ENCODE measurements around the gene DBP.

Gene DBP

GRCh38 chr19:48644839-48645619 is 7.8 kb upstream of the DBP start:
- H3K9ac ChIP-seq (ENCODE audit: low read length), result no peak overlapping the region
- peak overlapping the region; percentile 59 for H4K8ac ChIP-seq (ENCODE audit: low read depth, low read length)
- H2BK12ac ChIP-seq (ENCODE audit: low read length), result no peak overlapping the region
- H3K4me3 ChIP-seq (ENCODE audit: low read depth, low read length), result no peak overlapping the region
- no peak overlapping the region for H3K27ac ChIP-seq (ENCODE audit: low read depth, low read length)
- H4K12ac ChIP-seq (ENCODE audit: low read depth, low read length), result no peak overlapping the region
- H3K79me1 ChIP-seq (ENCODE audit: low read length), result no peaks in the 10 kb centered on the region
- H4K91ac ChIP-seq (ENCODE audit: low read depth, low read length), result no peak overlapping the region
- H3K23ac ChIP-seq (ENCODE audit: low read length), result no peak overlapping the region
- peak; percentile 53 to 71 for DNase-seq
- peak overlapping the region; percentile 90 for H3K4me2 ChIP-seq (ENCODE audit: low read length)
- H3K4me1 ChIP-seq (ENCODE audit: control insufficient read depth in 1 of 2, insufficient read depth in 2 of 2, low read length in 2 of 2), result peaks cover 6 to 13% of the 10 kb centered on the region in 2 experiments
- no peak overlapping the region for H2AK5ac ChIP-seq (ENCODE audit: low read length)
- no peak overlapping the region for H3K18ac ChIP-seq (ENCODE audit: low read length)
- H3K14ac ChIP-seq (ENCODE audit: low read length), result no peak overlapping the region
- no peaks in the 10 kb centered on the region for H3K27me3 ChIP-seq (ENCODE audit: insufficient read depth, low read length)
- peak overlapping the region; percentile 12 for H2AFZ ChIP-seq (ENCODE audit: insufficient read depth, low read length, poor library complexity)
- no peak overlapping the region for H3K4ac ChIP-seq (ENCODE audit: low read depth, low read length)
- no peak overlapping the region for H2BK5ac ChIP-seq (ENCODE audit: low read depth, low read length, poor library complexity)
- H3K79me2 ChIP-seq (ENCODE audit: control insufficient read depth, insufficient read depth, low read length, poor library complexity), result no peaks in the 10 kb centered on the region
- no CpG with 5 or more reads among the region's 25 CpGs for WGBS (ENCODE audit: extremely low coverage, insufficient coverage, insufficient read length)
- no peak overlapping the region for H2BK120ac ChIP-seq (ENCODE audit: insufficient read depth, low read length, poor library complexity)
- no peaks in the 10 kb centered on the region for H3K36me3 ChIP-seq (ENCODE audit: control insufficient read depth in 1 of 2, insufficient read depth in 2 of 2, low read length in 2 of 2)
- H3K9me3 ChIP-seq (ENCODE audit: insufficient read depth, low read depth, low read length), result no peaks in the 10 kb centered on the region

GRCh38 chr19:48644355-48644754 is 7.2 kb upstream of the DBP start:
- Histone ChIP-seq H3K4ac (ENCODE audit: low read depth, low read length) (no peak overlapping the region), H3K27me3 (ENCODE audit: insufficient read depth, low read length) (no peaks in the 10 kb centered on the region), H3K14ac (ENCODE audit: low read length) (no peak overlapping the region), H3K4me1 (ENCODE audit: control insufficient read depth in 1 of 2, insufficient read depth in 2 of 2, low read length in 2 of 2) (peaks cover 6 to 13% of the 10 kb centered on the region in 2 experiments), H2BK12ac (ENCODE audit: low read length) (no peak overlapping the region), H3K79me2 (ENCODE audit: control insufficient read depth, insufficient read depth, low read length, poor library complexity) (no peaks in the 10 kb centered on the region), H2BK120ac (ENCODE audit: insufficient read depth, low read length, poor library complexity) (no peak overlapping the region), H3K27ac (ENCODE audit: low read depth, low read length) (no peak overlapping the region), H3K9me3 (ENCODE audit: insufficient read depth, low read depth, low read length) (no peaks in the 10 kb centered on the region), H4K8ac (ENCODE audit: low read depth, low read length) (no peak overlapping the region), H3K36me3 (ENCODE audit: control insufficient read depth in 1 of 2, insufficient read depth in 2 of 2, low read length in 2 of 2) (no peaks in the 10 kb centered on the region), H3K79me1 (ENCODE audit: low read length) (no peaks in the 10 kb centered on the region), H3K4me3 (ENCODE audit: low read depth, low read length) (no peak overlapping the region), H3K9ac (ENCODE audit: low read length) (no peak overlapping the region), H2BK5ac (ENCODE audit: low read depth, low read length, poor library complexity) (no peak overlapping the region), H2AK5ac (ENCODE audit: low read length) (no peak overlapping the region), H4K12ac (ENCODE audit: low read depth, low read length) (no peak overlapping the region), H4K91ac (ENCODE audit: low read depth, low read length) (no peak overlapping the region), H2AFZ (ENCODE audit: insufficient read depth, low read length, poor library complexity) (no peak overlapping the region), H3K23ac (ENCODE audit: low read length) (no peak overlapping the region), H3K4me2 (ENCODE audit: low read length) (no peak overlapping the region), H3K18ac (ENCODE audit: low read length) (no peak overlapping the region)
- no CpG with 5 or more reads among the region's 4 CpGs for WGBS (ENCODE audit: extremely low coverage, insufficient coverage, insufficient read length)
- DNase-seq, result no peak

GRCh38 chr19:48642862-48643261 is 5.7 kb upstream of the DBP start:
- H3K36me3 ChIP-seq (ENCODE audit: control insufficient read depth in 1 of 2, insufficient read depth in 2 of 2, low read length in 2 of 2), result no peaks in the 10 kb centered on the region
- H3K14ac ChIP-seq (ENCODE audit: low read length), result no peak overlapping the region
- no peak overlapping the region for H4K12ac ChIP-seq (ENCODE audit: low read depth, low read length)
- H3K4ac ChIP-seq (ENCODE audit: low read depth, low read length), result no peak overlapping the region
- peaks cover 6 to 17% of the 10 kb centered on the region in 2 experiments for H3K4me1 ChIP-seq (ENCODE audit: control insufficient read depth in 1 of 2, insufficient read depth in 2 of 2, low read length in 2 of 2)
- no peak overlapping the region for H3K9ac ChIP-seq (ENCODE audit: low read length)
- no CpG with 5 or more reads among the region's 5 CpGs for WGBS (ENCODE audit: extremely low coverage, insufficient coverage, insufficient read length)
- no peak for DNase-seq
- no peak overlapping the region for H2BK5ac ChIP-seq (ENCODE audit: low read depth, low read length, poor library complexity)
- H2BK120ac ChIP-seq (ENCODE audit: insufficient read depth, low read length, poor library complexity), result no peak overlapping the region
- no peak overlapping the region for H4K91ac ChIP-seq (ENCODE audit: low read depth, low read length)
- no peak overlapping the region for H4K8ac ChIP-seq (ENCODE audit: low read depth, low read length)
- H3K79me1 ChIP-seq (ENCODE audit: low read length), result no peaks in the 10 kb centered on the region
- no peak overlapping the region for H3K4me2 ChIP-seq (ENCODE audit: low read length)
- no peak overlapping the region for H3K18ac ChIP-seq (ENCODE audit: low read length)
- H3K79me2 ChIP-seq (ENCODE audit: control insufficient read depth, insufficient read depth, low read length, poor library complexity), result no peaks in the 10 kb centered on the region
- H3K4me3 ChIP-seq (ENCODE audit: low read depth, low read length), result no peak overlapping the region
- H2BK12ac ChIP-seq (ENCODE audit: low read length), result no peak overlapping the region
- no peak overlapping the region for H3K23ac ChIP-seq (ENCODE audit: low read length)
- no peaks in the 10 kb centered on the region for H3K27me3 ChIP-seq (ENCODE audit: insufficient read depth, low read length)
- no peaks in the 10 kb centered on the region for H3K9me3 ChIP-seq (ENCODE audit: insufficient read depth, low read depth, low read length)
- H2AFZ ChIP-seq (ENCODE audit: insufficient read depth, low read length, poor library complexity), result no peak overlapping the region
- H2AK5ac ChIP-seq (ENCODE audit: low read length), result no peak overlapping the region
- H3K27ac ChIP-seq (ENCODE audit: low read depth, low read length), result no peak overlapping the region

GRCh38 chr19:48641850-48642249 is 4.7 kb upstream of the DBP start:
- WGBS (ENCODE audit: extremely low coverage, insufficient coverage, insufficient read length), result no CpG with 5 or more reads among the region's 2 CpGs
- H2AK5ac ChIP-seq (ENCODE audit: low read length), result no peak overlapping the region
- no peak overlapping the region for H3K4ac ChIP-seq (ENCODE audit: low read depth, low read length)
- no peaks in the 10 kb centered on the region for H3K36me3 ChIP-seq (ENCODE audit: control insufficient read depth in 1 of 2, insufficient read depth in 2 of 2, low read length in 2 of 2)
- no peak overlapping the region for H2BK120ac ChIP-seq (ENCODE audit: insufficient read depth, low read length, poor library complexity)
- no peaks in the 10 kb centered on the region for H3K9me3 ChIP-seq (ENCODE audit: insufficient read depth, low read depth, low read length)
- H3K23ac ChIP-seq (ENCODE audit: low read length), result no peak overlapping the region
- H3K4me1 ChIP-seq (ENCODE audit: control insufficient read depth in 1 of 2, insufficient read depth in 2 of 2, low read length in 2 of 2), result peaks cover 8 to 21% of the 10 kb centered on the region in 2 experiments
- H3K4me3 ChIP-seq (ENCODE audit: low read depth, low read length), result no peak overlapping the region
- H4K91ac ChIP-seq (ENCODE audit: low read depth, low read length), result no peak overlapping the region
- no peak overlapping the region for H3K4me2 ChIP-seq (ENCODE audit: low read length)
- H2BK12ac ChIP-seq (ENCODE audit: low read length), result no peak overlapping the region
- no peak overlapping the region for H4K12ac ChIP-seq (ENCODE audit: low read depth, low read length)
- H4K8ac ChIP-seq (ENCODE audit: low read depth, low read length), result no peak overlapping the region
- H2BK5ac ChIP-seq (ENCODE audit: low read depth, low read length, poor library complexity), result no peak overlapping the region
- no peaks in the 10 kb centered on the region for H3K79me1 ChIP-seq (ENCODE audit: low read length)
- H3K14ac ChIP-seq (ENCODE audit: low read length), result no peak overlapping the region
- H3K27me3 ChIP-seq (ENCODE audit: insufficient read depth, low read length), result peaks cover 3% of the 10 kb centered on the region
- H3K9ac ChIP-seq (ENCODE audit: low read length), result no peak overlapping the region
- no peak overlapping the region for H3K27ac ChIP-seq (ENCODE audit: low read depth, low read length)
- H3K79me2 ChIP-seq (ENCODE audit: control insufficient read depth, insufficient read depth, low read length, poor library complexity), result no peaks in the 10 kb centered on the region
- no peak overlapping the region for H3K18ac ChIP-seq (ENCODE audit: low read length)
- no peak for DNase-seq
- no peak overlapping the region for H2AFZ ChIP-seq (ENCODE audit: insufficient read depth, low read length, poor library complexity)

Data from trophoblast cell (in vitro differentiated cells and primary cell).